Fibroblast of villous mesenchyme (primary cell): ENCODE results near the gene SEMA4A. TPM values are rescaled to one million over a fixed set of nuclear protein-coding genes. Genes with fewer than 3 reads are reported as not detected.
A peak's percentile ranks its signal among the peaks of the same experiment; 100 is the strongest.

Experiments
- DNase-seq: peaks from one replicate; pipeline ENCODE4 v3.0.0-alpha.2; 2010; ENCODE audit warnings: low read depth
- H3K4me3 ChIP-seq: 2 replicates; pipeline ENCODE4 v1.5.1; 2011; ENCODE audit warnings: low read depth, mild to moderate bottlenecking, low read length
- total RNA-seq: library from RNA; depleted of rRNA; stranded (reverse); fragments of >200 nt; gene quantifications from 2 replicates; pipeline ENCODE4 v1.2.3, GENCODE V29; 2012
- TF ChIP-seq, protein P1 (sequence below): IDR thresholded peaks from 2 replicates; pipeline ENCODE4 v1.5.1; 2012; ENCODE audit warnings: low read depth, mild to moderate bottlenecking, low read length; ENCODE audit not compliant: insufficient read depth

The SEMA4A gene
- total RNA-seq, 1 donor, result 0.43 TPM

DNA sequence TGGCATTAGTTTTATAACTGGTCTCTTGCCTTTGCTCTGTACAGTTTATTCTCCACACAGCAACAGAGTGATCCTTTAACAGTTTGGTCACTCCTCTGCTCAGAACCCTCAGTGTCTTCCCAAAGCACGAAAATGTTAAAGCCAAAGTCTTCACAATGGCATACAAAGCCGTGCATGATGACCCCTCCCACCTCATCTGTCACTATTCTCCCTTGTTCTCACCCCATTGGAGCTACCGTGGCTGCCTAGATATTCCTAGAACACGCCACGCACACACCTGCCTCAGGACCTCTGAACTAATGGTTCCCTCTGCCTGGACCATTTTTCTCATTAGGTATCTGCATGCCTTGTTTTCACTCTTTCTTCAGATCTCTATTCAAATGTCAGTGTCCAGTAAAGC, 8.6 kb upstream of the SEMA4A start:
- TF ChIP-seq, protein P1, sequence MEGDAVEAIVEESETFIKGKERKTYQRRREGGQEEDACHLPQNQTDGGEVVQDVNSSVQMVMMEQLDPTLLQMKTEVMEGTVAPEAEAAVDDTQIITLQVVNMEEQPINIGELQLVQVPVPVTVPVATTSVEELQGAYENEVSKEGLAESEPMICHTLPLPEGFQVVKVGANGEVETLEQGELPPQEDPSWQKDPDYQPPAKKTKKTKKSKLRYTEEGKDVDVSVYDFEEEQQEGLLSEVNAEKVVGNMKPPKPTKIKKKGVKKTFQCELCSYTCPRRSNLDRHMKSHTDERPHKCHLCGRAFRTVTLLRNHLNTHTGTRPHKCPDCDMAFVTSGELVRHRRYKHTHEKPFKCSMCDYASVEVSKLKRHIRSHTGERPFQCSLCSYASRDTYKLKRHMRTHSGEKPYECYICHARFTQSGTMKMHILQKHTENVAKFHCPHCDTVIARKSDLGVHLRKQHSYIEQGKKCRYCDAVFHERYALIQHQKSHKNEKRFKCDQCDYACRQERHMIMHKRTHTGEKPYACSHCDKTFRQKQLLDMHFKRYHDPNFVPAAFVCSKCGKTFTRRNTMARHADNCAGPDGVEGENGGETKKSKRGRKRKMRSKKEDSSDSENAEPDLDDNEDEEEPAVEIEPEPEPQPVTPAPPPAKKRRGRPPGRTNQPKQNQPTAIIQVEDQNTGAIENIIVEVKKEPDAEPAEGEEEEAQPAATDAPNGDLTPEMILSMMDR, result no peak
- DNase-seq, result no peak
- no peak overlapping the region for H3K4me3 ChIP-seq

DNA sequence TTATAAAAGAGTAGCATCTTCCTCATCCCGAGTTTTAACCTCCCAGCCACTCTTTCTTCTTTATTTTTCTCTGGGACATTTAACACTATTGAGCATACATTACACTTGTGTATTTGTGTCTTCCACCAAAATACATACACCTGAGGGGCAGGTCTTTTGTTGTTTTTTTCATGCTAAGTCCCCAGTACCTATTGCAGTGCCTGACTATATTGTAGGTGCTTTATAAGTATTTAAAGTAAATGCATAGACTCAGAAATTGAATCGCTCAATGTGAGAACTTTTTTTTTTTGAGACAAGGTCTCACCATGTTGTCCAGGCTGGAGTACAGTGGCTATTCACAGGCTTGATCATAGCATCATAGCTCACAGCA, 7.8 kb upstream of the SEMA4A start:
- no peak for DNase-seq
- TF ChIP-seq, protein P1, result no peak
- no peak overlapping the region for H3K4me3 ChIP-seq

DNA sequence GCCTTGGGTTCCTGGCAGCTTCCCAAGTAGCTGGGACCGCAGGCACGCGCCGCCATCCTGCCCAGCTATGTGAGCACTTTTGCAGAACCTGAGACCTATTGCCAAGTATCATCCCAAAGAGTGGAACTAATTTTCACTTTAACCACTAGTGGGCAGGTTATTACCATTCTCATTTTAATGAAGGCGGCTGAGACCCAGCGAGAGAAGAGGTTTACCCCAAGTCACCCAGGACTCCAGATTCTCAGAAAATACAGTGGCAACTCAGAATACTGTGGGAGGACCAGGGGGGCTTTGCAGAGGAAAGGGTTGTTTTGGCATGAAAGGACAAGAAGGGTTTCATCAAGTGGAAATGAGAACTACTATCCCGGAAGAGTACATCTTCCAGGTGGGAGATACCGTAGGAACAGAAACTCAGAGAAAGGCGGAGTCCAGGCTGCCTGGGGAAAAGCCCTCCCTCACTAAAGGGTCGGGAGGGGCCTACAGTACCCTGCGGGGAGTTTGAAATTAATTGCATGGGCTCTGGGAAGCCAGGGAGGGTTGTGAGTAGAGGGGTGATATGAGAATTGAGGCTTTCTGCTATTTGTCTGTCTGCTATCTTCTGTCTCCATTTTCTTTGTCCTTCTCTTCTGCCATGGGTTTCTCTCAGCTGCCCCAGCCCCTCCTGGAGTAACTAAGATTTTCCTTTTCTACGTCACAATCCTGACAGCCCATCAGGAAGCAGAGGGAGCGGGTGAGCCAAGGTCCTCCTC, 7.2 kb upstream of the SEMA4A start:
- DNase-seq, result peak; percentile 90
- TF ChIP-seq, protein P1, result peak; percentile 69
- H3K4me3 ChIP-seq, result no peak overlapping the region

DNA sequence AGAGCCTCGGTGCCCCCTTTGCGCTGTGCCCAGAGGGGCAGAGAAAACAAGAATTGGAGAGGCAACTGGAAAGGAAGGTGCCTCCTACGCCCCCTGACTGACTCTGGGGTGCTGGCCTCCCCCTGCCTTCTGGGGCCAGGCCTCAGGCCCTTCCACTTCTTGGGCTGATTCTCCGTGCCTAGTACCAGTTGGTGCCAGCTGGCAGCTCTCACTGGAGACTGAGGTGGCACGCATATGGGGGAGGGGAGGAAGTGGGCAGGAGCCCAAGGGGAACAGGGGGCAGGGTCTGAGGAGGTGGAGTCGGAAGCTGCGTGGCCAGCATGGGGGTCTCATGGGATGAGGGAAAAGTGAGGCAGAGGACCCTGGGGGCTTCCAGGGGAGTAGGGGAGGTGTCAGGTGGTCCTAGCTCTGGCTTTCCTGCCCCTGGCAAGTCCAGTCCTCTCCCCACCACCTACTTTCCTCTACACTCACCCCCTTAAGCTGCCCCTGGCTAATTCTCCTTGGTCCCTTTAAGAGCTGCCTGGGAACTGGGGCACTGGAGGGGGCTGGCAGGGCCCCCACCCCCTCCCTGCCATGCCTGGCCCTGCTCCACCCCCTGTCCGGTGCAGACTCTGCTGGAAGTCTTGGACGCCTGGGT, 6.5 kb upstream of the SEMA4A start:
- DNase-seq, result no peak
- H3K4me3 ChIP-seq, result no peak overlapping the region
- TF ChIP-seq, protein P1, result no peak

DNA sequence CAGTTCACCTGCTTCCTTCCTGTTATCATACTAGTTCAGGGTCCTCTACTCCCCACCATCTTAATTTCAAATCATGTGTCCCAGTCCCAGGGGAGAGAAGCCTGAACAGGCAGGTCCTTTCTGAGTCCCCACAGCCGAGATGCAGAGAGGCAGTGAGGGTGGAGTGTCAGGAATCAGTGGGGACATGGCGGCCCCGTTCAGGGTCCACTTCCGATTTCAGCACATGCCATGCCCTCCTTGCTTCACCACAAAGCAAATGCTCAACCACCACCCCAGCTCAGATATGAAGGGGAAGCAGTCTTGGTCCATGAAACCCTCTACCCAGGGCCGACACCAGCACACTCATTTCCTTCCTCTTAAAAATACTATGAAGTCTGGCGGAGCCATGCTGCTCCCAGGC, 5.2 kb upstream of the SEMA4A start:
- no peak overlapping the region for H3K4me3 ChIP-seq
- TF ChIP-seq, protein P1, result no peak
- DNase-seq, result no peak

DNA sequence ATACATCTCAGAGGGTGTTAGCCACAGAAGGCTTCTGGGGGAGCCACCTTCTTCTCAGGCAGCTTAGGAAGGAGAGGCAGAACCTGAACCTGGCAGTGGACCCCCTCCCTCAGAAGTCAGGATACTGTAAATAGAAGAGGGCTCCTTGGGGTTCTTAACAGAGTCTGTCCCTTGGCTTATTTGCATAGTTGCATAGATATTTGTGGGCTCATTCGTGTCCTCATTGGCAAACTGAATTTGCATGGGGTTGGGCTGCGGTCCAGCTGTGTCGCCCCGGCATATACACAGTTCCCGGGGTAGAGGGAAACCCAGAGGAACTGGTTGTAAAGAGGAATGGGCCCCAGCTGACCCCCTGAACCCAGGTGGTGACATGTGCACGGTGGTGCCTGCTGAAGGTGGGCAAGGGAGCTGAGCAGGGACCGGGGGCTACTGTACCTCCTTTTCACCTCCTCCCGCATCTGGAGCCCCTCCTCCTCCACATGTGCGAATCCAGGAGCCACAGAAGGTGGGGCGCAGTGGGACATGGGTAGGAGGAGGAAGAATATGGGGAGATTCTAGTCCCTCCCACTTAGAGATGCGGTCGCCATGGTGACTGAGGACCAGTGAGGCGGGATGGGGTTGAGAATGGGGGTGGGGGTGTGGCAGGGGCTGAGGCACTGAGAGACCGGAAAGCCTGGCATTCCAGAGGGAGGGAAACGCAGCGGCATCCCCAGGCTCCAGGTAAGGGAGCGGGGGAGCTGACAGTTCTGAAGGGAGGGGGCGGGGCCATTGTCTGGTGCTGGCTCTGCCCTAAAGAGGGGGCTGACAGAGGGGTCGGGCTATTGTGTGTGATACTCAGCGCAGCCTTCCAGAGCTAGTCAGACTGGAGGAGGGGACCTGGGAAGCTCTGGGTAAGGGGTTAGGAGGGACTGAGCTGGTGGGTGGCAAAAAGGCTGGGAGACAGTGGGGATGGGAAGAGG, 3.7 kb upstream of the SEMA4A start:
- no peak for DNase-seq
- H3K4me3 ChIP-seq, result no peak overlapping the region
- TF ChIP-seq, protein P1, result no peak
